HG02759 (cell line): ENCODE data around the gene TSPAN6.

Experiments
- ATAC-seq: cut with Tn5 transposase; IDR thresholded peaks from one replicate; pipeline ENCODE4 v1.9.1; 2021; ENCODE audit warnings: mild to moderate bottlenecking, moderate library complexity; ENCODE audit not compliant: unreplicated experiment

The TSPAN6 gene

GRCh38 chrX:100648458-100649417 is 12.1 kb upstream of the TSPAN6 start:
- ATAC-seq: no peak

- no peak for ATAC-seq
Measured at GRCh38 chrX:100647739-100648138, 11.1 kb upstream of the TSPAN6 start.

GRCh38 chrX:100647095-100647494 is 10.5 kb upstream of the TSPAN6 start:
- ATAC-seq: no peak

GRCh38 chrX:100645106-100645505 is 8.5 kb upstream of the TSPAN6 start:
- ATAC-seq: no peak

DNA sequence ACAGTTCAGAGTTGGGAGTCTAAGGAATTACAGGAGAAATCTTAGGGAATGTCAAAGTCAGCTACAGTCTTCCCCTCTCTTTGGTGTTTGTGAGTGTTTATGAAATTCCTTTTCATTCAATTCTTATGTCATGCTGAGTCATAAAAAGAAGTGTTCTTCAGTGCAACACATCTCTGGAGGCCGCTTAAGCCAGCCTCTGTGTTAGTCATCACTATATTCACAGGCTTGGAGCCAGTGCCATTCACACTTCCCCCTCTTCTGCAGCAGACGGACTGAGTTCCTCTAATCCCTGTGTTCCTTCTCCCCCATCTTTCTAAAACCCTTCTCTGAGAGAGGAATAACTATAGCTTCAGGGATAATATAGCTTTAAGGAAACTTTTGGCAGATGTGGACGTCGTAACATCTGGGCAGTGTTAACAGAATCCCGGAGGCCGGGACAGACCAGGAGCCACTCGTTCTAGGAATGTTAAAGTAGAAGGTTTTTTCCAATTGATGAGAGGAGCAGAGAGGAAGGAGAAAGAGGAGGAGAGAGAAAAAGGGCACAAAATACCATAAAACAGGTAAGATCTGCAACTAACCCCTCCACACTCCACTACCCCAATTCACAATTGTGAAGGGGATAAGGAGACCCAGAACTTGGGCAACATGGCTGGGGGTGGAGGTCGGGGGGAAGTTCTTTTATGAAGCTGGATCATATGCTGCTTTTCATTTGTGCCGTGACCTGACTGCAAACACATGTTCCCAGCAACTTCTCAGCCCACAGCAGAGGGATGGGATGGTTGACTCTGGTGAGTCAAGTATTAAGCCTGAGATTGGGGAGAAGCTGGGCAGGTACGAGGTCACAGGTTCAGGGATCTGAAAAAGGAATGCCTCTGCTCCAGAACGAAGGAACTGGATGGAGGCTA is 7.6 kb upstream of the TSPAN6 start, which contains the start of gene SRPX2:
SRPX2 (plus strand) TSS at position 244 of the 905 bp plus-strand sequence. CDS start 2,124 bp downstream, outside the sequence.
- peak; percentile 73 for ATAC-seq

GRCh38 chrX:100643212-100643611 is 6.6 kb upstream of the TSPAN6 start:
- ATAC-seq: no peak

DNA sequence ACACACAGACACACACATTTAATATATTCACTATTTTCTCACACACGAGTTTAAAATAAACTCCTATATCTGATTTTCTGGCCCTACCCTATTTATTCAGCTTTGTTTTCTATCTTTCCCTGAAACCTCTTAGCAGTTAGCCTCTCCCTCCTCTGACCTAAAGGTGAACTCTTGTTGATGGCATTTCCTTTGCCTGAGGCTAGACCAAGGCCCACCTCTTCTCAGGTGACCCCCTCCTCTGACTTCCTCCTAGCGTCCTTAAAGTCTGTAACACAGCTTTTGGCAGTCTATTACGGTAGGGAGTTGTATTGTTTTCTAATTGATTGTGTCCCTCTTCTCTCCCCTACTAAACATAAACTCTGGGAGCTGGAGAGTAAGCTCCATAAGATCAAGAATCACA is 5.7 kb upstream of the TSPAN6 start:
- no peak for ATAC-seq

- no peak for ATAC-seq
Measured at GRCh38 chrX:100635989-100636320, 651 bp downstream of the TSPAN6 start.

DNA sequence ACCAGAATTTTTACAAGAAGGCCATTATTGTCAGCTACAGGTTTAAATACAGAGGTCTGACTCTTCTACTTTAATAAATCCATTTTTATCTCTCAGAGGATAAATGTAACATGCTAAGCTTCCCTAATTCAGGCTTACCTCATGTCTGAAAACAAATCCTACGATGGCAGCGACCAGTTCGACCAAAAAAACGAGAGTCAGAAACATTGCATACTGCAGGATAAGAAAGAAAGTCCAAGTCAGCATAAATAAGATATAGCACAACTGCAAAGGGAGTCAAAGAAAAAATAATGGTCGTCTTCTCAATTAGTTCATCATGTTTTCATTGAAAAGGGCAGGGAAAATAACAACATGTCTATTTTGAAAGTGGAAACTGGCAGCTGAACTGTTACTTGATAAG is 1.6 kb downstream of the TSPAN6 start:
- no peak for ATAC-seq

GRCh38 chrX:100625985-100626491 is 10.6 kb downstream of the TSPAN6 start:
- peak; percentile 95 for ATAC-seq

GRCh38 chrX:100623001-100623400 is 13.6 kb downstream of the TSPAN6 start:
- ATAC-seq: no peak

GRCh38 chrX:100615005-100615404 is 21.6 kb downstream of the TSPAN6 start:
- peak; percentile 100 for ATAC-seq

DNA sequence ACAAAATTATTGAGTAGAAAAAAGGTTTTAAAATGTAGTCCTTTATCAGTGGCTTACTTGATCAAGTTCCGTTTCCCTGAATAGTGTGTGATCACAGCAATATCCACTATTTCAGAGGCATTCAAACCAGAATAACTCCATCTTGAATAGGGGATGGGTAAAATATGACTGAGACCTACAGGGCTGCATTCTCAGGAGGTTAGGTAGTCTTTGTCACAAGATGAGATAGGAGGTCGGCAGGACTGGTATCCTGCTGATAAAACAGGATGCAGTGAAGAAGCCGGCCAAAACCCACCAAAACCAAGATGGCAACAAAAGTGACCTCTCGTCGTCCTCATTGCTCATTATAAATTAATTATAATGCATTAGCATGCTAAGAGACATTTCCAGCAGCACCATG is 24.7 kb downstream of the TSPAN6 start:
- no peak for ATAC-seq

DNA sequence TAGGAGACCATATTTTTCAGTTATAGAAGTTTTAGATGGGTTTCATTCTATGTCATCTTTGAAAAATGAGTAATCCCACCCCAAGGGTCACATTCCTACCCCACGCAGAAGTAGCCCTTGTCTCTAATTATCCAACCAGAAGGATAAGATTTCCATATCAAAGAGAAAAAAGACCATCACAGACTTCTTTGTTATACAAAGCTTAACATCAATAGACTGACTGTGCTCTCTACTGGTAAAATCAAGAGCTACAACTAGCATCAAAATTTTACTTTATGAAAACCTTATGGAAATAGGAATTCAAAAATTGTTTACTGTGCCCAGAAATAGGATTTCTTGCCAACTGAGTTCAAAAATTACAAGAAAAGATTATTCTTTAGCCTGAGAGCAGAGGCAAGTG is 27.0 kb downstream of the TSPAN6 start:
- ATAC-seq: no peak

DNA sequence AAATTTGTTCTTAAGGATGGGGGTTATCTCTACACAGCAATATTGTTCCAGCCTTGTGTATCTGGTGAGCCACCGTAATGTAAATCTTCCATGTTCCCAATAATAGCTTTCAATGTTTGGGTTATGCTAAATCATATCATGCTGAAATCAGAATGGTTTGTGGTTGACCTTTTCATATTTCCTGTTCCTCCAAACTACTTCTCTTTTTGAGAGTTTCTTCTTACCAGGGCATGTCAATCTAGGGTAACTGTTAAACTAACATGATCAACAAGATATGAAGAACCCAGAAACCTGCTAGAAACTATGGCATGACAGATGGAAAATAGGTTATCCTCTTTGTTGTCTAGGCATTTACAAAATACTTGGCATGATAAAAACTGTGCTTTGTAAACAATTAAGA is 29.9 kb downstream of the TSPAN6 start:
- ATAC-seq: no peak

DNA sequence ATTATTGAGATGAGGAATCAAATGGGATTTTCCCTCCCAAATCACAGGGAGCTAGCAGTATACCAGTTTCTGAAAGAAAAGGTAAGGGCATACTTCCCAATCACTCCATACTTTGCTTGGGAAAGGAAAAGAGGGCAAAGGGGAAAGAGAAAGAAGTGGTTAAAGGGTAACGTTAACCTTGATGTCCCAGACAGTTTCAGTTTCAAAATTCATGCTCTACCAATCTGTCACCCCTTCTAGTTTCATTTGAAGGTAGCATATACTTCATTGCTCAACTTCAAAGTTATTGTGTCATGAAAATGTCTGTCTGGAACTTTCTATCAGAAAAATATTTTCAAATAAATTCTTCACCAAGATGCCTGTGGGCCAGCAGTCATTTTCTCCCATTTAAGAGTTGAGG is 35.8 kb downstream of the TSPAN6 start:
- peak; percentile 71 for ATAC-seq

- peak; percentile 9 for ATAC-seq
Measured at GRCh38 chrX:100600340-100600739, 36.3 kb downstream of the TSPAN6 start.

DNA sequence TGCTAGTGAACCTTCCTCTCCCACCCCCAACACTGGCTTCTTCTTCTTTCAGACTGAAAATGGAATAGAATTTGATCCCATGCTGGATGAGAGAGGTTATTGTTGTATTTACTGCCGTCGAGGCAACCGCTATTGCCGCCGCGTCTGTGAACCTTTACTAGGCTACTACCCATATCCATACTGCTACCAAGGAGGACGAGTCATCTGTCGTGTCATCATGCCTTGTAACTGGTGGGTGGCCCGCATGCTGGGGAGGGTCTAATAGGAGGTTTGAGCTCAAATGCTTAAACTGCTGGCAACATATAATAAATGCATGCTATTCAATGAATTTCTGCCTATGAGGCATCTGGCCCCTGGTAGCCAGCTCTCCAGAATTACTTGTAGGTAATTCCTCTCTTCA is 37.1 kb downstream of the TSPAN6 start:
- no peak for ATAC-seq

DNA sequence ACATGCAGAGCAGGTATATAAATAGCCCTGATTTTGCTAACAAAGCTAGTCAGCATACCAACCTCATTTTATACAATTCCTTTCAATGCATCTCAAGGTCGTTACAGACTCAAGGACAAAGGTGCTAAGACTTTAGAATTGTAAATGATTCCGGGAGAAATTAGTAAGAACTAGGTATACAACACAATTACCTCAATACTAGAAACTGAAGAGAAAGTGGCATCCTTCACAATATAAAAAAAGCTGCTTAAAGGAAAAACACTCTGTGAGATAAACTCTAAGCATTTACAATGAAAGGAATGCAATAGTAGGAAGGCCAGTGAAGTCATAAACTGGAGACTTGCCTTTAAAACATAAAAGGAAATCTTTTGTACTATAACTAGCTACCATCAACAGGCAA is 40.0 kb downstream of the TSPAN6 start:
- no peak for ATAC-seq

GRCh38 chrX:100593581-100593980 is 43.0 kb downstream of the TSPAN6 start:
- ATAC-seq: no peak

- ATAC-seq: no peak
Measured at GRCh38 chrX:100593126-100593525, 43.5 kb downstream of the TSPAN6 start.
